Adrenal gland (tissue), 5 donors: ENCODE results near the gene GNG11.

ENCODE experiments used
- POLR2A ChIP-seq, 2 donors: fragments of 450-650 bp; IDR thresholded peaks; one replicate each; pipeline ENCODE4 v1.6.1; 2017; ENCODE audit warnings: antibody characterized with exemption in 2 of 2, mild to moderate bottlenecking in 2 of 2, moderate library complexity in 1 of 2
- TF ChIP-seq, protein P1 (sequence below), 6 experiments: fragments of 450-650 bp in 4 of 6; fragments of 200-600 bp in 2 of 6; sonication (generic) in 1 of 6; IDR thresholded peaks; 1 replicate in 5 of 6; 2 replicates in 1 of 6; pipeline versions ENCODE4 v1.5.1 to v1.8.0; 2016 to 2021; ENCODE audit warnings: antibody characterized with exemption in 6 of 6, mild to moderate bottlenecking in 2 of 6, moderate library complexity in 1 of 6
- donor health status: DM: no; HTN: no; CAD: no.

DNA sequence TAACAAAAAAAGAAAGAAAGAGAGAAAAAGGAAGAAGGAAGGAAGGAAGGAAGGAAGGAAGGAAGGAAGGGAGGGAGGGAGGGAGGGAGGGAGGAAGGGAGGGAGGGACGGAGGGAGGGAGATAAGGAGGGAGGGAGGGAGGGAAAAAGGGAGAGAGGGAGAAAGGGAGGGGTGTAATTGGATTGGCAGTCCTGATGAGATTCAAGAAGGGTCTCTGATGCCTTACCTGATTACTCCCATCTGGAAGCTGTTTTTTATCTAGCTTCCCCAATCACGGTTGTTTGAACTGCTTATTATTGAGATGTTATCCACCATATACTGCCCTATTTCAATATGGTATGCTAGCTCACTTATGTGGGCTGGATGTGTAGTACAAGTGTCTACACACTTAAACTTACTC, 27.3 kb downstream of the GNG11 start:
- TF ChIP-seq POLR2A (IDR thresholded peaks at IDR 0.05): no peak
- TF ChIP-seq, protein P1, sequence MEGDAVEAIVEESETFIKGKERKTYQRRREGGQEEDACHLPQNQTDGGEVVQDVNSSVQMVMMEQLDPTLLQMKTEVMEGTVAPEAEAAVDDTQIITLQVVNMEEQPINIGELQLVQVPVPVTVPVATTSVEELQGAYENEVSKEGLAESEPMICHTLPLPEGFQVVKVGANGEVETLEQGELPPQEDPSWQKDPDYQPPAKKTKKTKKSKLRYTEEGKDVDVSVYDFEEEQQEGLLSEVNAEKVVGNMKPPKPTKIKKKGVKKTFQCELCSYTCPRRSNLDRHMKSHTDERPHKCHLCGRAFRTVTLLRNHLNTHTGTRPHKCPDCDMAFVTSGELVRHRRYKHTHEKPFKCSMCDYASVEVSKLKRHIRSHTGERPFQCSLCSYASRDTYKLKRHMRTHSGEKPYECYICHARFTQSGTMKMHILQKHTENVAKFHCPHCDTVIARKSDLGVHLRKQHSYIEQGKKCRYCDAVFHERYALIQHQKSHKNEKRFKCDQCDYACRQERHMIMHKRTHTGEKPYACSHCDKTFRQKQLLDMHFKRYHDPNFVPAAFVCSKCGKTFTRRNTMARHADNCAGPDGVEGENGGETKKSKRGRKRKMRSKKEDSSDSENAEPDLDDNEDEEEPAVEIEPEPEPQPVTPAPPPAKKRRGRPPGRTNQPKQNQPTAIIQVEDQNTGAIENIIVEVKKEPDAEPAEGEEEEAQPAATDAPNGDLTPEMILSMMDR (IDR thresholded peaks at IDR 0.05): no peak
